Eye (tissue), 1 donor: ENCODE results near the gene LRRC46.

Experiments
- DNase-seq: peaks from one replicate; pipeline ENCODE4 v3.0.0-alpha.2; 2015

Gene LRRC46

GRCh38 chr17:47853616-47854015, 22.1 kb downstream of the LRRC46 start:
- no peak for DNase-seq

GRCh38 chr17:47855737-47856136, 24.3 kb downstream of the LRRC46 start:
- no peak for DNase-seq

- no peak for DNase-seq
Observed at GRCh38 chr17:47856830-47857229, 25.4 kb downstream of the LRRC46 start.

- no peak for DNase-seq
Observed at GRCh38 chr17:47857551-47858455, 26.3 kb downstream of the LRRC46 start.

DNA sequence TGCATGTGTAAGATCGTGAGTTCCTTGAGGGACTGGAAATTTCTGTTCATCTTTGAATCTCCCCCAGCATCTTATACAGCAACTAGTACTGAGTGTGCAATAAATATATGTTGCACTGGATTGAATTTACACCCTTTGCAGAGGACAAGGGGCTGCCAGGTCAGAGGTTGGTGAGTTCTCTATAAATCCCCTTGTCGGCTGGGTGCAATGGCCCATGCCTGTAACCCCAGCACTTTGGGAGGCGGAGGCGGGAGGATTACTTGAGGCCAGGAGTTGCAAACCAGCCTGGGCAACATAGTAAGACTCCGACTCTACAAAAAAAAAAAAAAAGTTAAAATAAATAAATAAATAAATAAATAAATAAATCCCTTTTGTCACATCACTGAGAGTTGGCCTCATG, 28.9 kb downstream of the LRRC46 start:
- DNase-seq: no peak

DNA sequence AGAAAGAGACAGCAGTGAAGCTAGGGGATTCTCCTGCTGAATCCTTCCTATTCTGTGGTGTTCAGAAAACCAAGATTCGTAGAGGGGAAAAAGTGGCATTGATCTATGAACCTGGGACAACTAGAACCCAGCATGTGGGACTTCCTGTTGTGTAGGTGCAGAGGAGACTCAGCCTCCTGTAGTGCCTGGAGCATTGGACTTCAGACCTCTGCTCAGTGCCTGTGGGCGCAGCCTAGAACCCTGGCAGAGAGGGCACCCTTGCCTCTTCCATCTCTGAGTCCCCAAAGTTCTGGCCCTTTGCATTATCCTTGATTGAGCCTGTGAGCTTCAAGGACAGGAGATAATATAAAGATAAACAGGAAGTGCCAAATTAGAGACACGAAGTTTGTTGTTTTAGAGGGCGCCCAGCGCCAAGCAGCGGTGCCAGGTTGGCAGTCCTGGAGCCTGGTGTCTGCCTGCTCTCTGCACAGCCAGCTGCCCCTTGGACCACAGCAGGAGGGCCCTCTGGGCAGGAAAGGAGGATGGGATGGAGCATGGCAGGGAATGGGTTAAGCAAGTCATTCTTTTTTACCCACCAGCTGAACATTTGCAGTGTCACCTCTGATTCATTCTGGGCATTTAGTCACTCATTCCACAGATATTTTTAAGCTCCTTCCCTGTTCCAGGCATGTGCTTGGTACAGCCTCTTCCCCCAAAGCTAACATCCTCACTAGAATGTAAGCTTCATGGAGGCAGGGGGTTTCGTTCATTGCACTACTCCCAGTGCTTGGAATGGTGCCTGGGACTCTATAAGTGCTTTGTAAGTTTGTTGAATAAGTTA, 31.4 kb downstream of the LRRC46 start:
- no peak for DNase-seq

DNA sequence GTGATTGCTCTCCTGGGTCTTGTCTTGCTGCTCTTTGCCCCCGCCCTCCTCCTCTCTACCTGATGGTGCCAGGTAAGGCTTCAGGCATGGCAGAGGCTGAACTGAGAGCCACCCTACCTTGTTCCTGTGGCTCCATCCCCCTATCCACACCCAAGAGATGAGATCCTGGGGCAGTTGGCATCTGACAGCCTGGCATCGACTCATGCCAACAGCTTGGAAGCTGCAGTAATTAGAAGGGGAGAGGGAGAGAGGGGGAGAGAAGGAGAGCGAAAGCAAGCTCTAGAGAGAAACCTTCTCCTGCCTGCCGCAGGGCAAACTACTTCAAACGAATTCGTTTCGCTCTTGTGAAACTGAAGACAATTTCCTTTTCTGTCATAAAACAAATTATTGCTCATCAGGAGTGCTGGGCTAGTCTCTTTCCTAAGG, 33.3 kb downstream of the LRRC46 start:
- DNase-seq: no peak

DNA sequence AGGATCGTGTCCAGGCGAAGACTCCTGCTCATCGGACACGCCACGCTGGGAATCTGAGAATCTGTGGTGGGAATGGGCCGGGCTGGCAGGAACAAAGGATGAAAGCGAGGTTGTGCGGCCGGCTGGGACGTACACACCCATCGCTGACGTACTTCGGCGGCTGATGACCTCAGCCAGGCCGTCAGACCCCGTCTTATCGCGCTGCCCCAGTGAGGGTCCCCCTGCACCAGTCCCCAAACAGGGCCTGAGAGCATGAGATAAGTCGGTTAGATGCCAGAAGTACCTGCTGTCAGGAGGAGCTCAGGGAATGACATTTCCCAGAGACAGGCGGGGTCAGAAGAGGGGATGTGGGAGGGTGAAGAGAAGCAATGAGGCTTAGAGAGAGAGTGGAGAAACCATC, 35.5 kb downstream of the LRRC46 start:
- DNase-seq: no peak

GRCh38 chr17:47867813-47868533, 36.5 kb downstream of the LRRC46 start:
- no peak for DNase-seq

DNA sequence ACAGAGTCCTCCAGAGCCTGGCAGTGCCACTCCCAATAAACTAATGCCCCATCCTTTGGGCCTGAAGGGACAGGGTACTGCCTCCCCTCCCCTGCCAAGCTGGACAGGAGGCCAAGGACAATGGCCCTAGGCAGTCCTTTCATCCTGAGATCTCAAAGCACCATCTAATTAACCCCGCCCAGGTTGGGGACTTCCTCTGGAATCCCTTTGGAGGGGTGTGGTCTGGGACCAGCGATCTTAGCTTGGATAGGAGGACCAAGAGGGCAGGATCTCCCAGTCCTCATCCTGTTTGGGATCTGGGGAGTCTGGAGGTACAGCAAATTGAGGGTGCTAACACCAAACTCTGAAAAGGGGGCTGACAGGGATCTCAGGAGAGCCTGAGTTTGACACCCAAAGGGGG, 37.6 kb downstream of the LRRC46 start:
- no peak for DNase-seq

GRCh38 chr17:47870056-47870455, 38.6 kb downstream of the LRRC46 start:
- no peak for DNase-seq

- no peak for DNase-seq
Observed at GRCh38 chr17:47871048-47871447, 39.6 kb downstream of the LRRC46 start.

- peak; percentile 50 for DNase-seq
Observed at GRCh38 chr17:47872019-47872650, 40.7 kb downstream of the LRRC46 start.

DNA sequence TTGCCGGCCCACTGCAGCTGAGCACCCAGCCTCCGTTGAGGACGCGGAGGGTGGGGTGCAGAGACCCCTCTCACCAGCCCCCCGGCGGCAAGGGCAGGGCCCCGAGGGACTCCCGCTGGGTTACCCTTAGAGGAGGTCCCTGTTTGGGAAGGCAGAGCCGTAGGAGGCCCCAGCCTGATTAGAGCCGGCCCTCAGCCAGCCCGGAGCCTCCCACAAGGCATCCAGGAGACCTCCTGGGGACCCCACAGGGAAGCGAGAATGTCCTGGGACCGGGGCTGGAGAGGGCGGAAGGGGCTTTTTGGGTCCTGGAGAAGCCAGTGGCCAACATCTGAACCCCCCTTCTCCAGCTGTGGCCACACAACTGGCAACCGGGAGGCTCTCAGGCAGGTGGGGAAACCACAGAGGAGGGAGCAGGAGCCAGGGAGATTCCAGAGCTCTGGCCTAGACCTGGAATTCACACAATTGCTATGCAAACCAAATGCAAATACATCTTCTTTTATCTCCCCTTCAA, 41.2 kb downstream of the LRRC46 start:
- no peak for DNase-seq

DNA sequence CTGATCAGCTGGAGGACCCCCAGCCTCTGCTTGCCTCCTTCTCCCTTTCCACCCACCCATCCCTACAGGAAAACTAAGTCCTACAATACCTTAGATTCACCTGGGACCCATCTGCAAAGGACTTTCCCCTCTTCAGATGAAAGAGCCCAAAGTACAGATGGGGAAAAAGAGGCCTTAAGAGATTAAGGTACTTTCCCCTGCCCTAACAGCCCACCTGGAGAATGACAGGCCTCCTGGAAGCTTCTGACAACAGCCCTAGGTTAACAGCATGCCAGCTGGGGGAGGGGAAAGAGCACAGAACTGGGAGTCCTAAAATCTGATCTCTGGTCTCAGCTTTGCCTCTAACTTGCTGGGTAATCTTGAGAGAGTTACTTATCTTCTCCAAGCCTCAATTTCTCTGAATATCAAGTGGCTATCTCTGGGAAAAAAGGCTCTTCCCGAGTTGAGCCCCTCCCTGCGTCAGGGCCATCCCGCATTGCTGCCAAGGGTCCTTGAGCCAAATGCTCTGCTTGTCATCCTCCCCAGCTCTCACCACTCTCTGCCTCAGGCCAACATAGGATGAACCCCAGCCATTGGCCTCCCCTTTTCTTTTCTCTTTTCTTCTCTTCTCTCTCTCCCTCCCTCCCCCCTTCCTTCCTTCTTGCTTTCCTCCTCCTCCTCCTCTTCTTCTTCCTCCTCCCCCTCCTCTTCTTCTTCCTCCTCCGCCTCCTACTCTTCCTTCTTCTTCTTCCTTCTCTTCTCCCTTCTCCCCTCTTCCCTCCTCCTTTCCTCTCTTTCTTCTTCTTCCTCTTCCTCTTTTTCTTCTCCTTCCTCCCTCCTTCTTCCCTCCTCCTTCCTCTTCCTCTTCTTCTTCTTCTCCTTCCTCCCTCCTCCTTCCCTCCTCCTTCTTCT, 42.0 kb downstream of the LRRC46 start:
- no peak for DNase-seq

GRCh38 chr17:47875011-47875985, 43.8 kb downstream of the LRRC46 start:
- no peak for DNase-seq

DNA sequence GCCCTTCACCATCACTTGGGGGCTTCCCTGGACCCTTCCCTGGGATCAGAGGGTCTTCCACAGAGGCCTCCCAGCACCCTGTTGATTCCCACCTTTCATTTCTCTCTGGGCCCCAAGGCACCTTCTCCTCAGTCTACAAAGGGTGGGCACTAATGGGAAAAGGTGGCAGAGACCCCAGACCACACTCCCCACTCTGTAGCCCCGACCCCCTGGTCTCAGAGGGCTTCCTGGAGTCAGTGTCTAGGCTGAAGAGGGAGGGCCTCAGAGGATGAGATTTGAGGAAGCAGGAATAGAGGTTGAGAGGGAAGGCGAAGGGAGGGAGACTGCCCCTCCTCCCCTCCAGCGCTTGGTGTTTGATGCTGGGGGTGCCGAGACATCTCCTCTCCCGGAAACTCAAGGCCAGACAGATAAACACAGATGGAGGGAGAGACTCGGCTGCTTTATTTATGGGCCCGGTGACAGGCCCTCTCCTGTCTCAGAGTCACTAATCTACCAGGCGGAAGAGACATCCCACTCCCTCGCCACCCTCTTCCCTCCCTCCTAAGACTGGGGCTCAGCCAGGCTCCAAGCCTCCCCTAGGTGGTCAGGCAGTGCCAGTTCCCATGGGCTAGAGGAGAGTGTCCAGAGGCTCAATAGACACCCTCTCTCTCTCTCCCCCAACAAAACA, 46.0 kb downstream of the LRRC46 start:
- no peak for DNase-seq

GRCh38 chr17:47878203-47879027, 46.9 kb downstream of the LRRC46 start:
- DNase-seq: no peak
